IPS-11a (cell line): Measurements from ENCODE around the gene EHF.

ENCODE experiments used
- H3K4me3 ChIP-seq: one replicate; pipeline ENCODE4 v1.5.1; 2013; ENCODE audit warnings: low read depth, low read length, control low read depth

EHF gene

GRCh38 chr11:34601609-34602008 lies 19.3 kb upstream of the EHF start:
- no peak overlapping the region for H3K4me3 ChIP-seq

GRCh38 chr11:34602245-34602644 lies 18.6 kb upstream of the EHF start:
- no peak overlapping the region for H3K4me3 ChIP-seq

DNA sequence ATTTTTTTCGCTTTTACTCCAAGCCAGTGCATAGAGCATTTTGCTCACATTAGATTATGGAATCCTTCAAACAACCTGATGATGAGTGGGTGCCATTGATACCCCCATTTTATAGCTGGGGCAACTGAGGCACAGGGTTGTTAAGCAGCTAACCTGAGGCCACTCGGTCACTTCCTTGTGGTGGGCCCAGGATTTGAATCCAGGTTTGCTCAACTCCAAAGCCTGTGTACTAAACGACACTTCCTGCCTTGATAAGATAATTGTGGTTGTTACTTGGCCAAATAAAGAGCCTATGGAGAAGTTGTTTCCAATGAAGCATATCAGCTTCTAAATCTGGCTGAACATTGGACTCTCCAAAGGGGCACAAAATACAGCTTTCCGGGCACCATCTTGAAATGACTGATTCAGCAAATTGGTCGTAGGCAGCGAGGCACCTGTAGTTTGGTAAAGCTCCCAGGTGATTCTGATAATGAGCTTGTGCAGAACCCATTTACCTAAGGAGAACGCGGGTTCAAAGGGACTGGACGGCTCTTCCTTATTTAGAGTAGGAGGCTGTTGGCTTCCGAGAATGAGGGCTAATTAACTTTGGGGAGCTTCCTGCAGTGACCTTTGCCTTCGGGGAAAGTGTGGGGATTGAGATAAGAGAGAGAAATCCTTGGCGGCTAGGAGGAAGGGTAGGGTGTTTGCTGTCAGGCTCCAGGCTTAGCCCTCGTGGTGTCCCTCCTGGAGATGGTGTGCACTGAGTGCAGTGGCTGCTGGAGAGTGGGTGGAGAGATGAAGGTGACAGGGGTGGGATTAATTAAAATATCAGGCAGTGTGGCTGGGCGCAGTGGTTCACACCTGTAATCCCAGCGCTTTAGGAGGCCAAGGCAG lies 17.5 kb upstream of the EHF start:
- no peak overlapping the region for H3K4me3 ChIP-seq

- no peak overlapping the region for H3K4me3 ChIP-seq
These were observed 16.7 kb upstream of the EHF start for GRCh38 chr11:34604145-34604544.

- H3K4me3 ChIP-seq: no peak overlapping the region
These were observed 16.0 kb upstream of the EHF start for GRCh38 chr11:34604911-34605310.

DNA sequence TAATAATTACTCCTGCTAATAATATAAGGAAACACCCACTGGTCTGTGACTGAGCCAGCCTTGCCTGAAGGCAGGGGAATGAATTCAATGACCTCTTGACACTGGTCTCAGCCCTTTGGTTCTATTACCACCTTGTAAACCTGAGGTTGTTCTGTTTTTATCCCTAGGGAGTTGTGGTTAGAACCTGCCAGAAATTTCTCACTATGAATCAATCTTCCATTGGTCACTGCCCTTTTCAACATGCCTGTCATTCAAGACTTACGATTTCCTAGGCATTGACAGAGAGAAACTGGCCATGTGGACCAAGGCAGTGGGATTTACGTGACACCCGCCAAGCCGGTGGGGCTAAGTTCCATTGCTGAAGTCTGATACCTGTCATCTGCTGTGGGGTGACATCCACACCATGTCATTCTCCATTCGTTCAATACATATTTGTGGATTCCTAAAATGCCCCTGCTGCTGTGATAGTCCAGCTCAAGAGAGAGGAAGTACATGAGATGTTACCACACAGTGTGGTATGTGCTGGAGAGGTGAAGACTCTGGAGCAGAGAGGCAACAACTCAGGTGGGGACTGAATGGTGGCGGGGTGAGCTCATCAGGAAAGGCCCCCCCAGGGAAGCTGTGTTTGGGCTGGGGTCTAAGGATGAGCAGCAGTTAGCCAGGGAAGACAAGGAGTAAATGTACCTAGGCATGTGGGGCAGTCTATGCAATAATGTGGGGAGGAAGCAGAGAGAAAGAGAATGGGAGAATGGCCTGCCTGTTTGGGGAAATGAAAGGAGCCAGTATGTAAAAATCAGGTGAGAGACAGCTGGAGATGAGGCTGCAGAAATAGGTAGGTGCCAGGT lies 15.2 kb upstream of the EHF start:
- no peak overlapping the region for H3K4me3 ChIP-seq

- H3K4me3 ChIP-seq: no peak overlapping the region
These were observed 14.4 kb upstream of the EHF start for GRCh38 chr11:34606326-34607120.

DNA sequence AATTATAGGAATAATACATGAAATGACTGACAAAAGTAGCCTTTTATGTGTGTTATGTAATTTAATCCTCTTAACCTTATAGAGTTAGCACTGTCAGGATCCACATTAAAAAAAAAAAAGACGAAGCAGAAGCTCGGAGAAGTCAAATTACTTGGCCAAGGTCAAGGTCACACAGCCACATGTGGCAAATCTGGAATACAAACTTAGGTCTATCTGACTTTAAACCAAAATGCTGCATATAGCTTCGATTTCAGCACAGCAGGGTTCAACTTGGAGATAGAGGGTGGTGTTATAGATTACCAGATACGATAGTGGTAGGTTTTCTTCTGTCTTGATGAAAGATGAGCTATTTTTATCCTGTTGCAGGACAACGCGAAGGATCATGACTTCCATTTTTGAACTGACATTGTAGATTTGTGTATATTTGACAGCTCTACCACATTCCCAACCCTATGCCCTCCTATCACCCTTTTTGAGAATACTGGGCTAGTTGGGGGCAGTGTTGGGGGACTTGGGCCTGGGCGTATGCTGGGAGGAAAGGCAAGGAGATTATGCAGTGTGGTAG lies 11.6 kb upstream of the EHF start:
- no peak overlapping the region for H3K4me3 ChIP-seq

- H3K4me3 ChIP-seq: no peak overlapping the region
These were observed 11.0 kb upstream of the EHF start for GRCh38 chr11:34609850-34610249.

- no peak overlapping the region for H3K4me3 ChIP-seq
These were observed 10.4 kb upstream of the EHF start for GRCh38 chr11:34610324-34611041.

DNA sequence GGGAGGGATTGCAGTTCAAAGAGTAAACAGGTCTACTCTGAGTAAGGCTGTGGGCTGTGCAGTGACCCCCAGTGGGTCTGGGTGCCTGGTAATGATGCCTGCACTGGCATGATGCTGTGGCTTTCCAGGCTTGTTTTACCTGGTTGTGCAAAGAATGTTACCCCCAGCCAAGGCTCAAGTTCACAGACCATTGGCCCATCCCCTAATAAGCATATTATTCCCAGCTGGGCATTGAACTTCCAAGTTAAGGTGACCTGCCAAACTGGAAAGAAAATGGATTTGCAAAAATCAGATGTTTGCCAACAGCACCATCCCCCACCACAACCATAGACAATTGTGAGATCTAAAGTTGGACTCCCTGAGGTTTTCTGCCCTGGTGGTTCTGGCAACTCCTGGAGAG lies 7.9 kb upstream of the EHF start:
- no peak overlapping the region for H3K4me3 ChIP-seq

- H3K4me3 ChIP-seq: no peak overlapping the region
These were observed 7.3 kb upstream of the EHF start for GRCh38 chr11:34613552-34614056.

DNA sequence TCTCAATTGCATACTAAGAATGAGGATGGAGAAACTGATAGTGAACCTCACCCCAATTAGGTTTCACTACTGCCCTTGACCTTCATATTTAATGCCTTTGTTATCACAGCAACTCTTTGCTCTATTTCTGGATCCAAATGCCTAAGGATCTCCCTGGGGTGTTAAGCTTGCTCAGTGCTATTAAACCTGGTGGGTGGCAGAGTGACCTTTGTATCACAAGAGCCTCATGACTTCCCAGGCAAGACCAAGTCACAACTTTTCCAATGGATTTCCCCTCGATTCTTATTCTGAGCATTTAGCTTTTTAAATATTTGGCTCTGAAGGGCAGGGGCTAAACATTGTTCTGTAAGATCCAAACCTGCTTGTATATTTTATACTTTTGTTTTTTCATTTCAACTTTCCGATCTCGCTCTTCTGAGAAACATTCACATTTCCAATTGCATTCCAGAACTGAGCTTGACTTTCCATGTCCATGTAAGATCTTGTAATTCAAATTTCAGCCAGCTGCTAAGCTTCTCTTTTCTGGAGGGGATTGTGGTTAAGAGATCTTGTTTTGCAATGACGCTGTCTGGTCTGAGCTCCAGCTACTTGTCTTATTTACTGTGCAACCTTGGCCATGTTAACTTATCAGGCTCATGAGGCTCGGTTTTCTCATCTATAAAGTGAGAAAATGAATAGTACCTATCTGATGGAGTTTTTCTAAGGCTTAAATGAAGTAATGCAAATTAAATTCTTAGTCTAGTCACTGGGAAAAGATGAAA lies 6.4 kb upstream of the EHF start:
- H3K4me3 ChIP-seq: no peak overlapping the region

DNA sequence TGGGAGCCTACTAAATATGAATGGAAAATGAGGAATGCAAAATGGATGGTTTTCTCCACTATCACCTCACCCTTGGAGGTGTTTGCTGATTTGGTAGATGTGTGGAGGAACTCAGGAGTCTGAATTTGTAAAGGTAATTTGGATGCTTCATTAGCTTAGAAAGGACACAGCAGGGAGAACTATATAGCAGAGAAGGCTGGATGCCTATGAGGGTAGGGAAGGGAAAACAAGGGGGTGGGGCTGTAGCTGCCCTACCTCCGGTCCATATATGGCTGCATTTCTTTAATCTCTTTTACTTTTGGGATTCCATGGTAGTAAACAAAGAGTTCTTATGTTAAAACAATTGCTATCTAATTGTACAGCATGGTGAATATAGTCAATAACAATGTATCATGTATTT lies 4.8 kb upstream of the EHF start:
- H3K4me3 ChIP-seq: no peak overlapping the region

GRCh38 chr11:34616830-34617504 lies 3.9 kb upstream of the EHF start:
- no peak overlapping the region for H3K4me3 ChIP-seq

DNA sequence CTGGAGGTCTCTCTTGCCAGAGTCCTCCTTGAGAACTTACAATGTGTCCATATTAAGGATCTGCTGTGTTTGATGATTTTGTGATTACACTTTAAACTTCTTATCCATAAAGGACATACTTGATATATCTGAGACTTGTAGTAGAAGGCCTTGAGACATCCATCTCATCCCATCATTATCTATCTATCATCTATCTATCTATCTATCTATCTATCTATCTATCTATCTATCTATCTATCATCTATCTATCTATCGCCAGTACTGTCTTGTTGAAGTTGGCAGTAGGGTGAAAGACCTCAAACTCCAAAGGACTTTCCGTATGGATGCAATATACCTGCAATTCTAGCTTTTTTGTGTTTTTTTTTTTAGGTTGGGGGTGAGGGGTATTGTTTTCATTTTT lies 2.5 kb upstream of the EHF start:
- H3K4me3 ChIP-seq: no peak overlapping the region

DNA sequence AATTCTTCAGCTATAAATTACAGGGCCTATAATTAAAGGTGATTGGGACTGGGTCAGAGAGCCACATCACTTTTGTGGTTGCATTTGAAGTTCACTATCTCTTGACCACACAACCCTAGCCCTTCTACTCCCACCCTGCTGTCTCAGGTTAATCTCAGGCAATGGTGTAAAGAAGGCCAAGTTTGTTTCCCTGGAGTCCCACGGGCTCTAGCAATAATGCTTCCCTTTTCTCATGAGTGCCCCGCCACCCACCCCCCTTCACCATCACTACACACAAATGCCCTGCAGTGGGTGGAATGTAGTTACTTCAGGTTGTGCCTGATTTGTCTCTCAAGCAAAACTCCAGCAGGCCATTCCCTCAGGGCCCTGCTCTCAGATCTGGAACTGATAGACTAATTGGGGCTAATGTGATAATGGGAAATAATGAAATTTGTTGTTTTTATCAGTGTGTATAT lies 1.8 kb upstream of the EHF start:
- H3K4me3 ChIP-seq: no peak overlapping the region

GRCh38 chr11:34620202-34620601 lies 691 bp upstream of the EHF start:
- H3K4me3 ChIP-seq: no peak overlapping the region

DNA sequence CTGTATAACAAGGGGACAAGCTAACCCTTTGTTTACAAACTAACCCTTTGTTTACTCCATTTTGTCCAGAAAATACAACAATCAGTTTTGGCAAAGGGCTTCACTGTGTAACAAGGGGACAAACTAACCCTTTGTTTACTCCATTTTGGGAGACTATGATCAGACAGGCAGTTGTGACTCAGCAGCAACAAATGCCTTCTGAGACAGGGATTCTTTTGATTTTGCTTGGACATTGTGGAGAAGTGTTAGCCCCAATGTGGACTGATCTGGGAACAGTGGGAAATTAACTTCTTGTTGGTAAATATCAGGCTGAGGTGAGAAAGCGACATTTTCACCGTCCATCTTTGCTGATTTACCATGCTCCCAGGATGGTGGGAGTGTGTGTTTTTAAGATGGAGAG lies 983 bp downstream of the EHF start:
- no peak overlapping the region for H3K4me3 ChIP-seq
